K562 (cell line): ENCODE measurements around the gene MLC1. TPM values are rescaled to one million over a fixed set of nuclear protein-coding genes. Genes with fewer than 3 reads are reported as not detected.

Experiments used
- DACH1 ChIP-seq: fragments of 450-650 bp; IDR thresholded peaks from 2 replicates; pipeline ENCODE4 v1.6.1; 2018; ENCODE audit not compliant: partially characterized antibody
- EP400 ChIP-seq: fragments of 450-650 bp; IDR thresholded peaks from 2 replicates; pipeline ENCODE4 v1.6.1; 2017; ENCODE audit warnings: antibody characterized with exemption, mild to moderate bottlenecking, moderate library complexity
- FOXP1 ChIP-seq: sonication (generic); formaldehyde crosslinking; IDR thresholded peaks from 2 replicates; pipeline ENCODE4 v1.8.0; 2022; ENCODE audit warnings: mild to moderate bottlenecking, missing genetic modification reagents
- JUNB ChIP-seq: fragments of 450-650 bp; formaldehyde crosslinking; conservative IDR thresholded peaks from 2 replicates; pipeline ENCODE4 v1.4.0; 2020; ENCODE audit warnings: mild to moderate bottlenecking
- KLF6 ChIP-seq: fragments of 250-450 bp; sonication (Bioruptor Pico); IDR thresholded peaks from 2 replicates; pipeline ENCODE4 v1.4.0; 2020; ENCODE audit warnings: mild to moderate bottlenecking, moderate library complexity, borderline replicate concordance
- MTA2 ChIP-seq: fragments of 450-650 bp; IDR thresholded peaks from 2 replicates; pipeline ENCODE4 v1.6.1; 2016; ENCODE audit warnings: low read depth
- MYNN ChIP-seq, 2 experiments: sonication (generic); formaldehyde crosslinking in 1 of 2; IDR thresholded peaks; 2 replicates each; pipeline versions ENCODE4 v1.5.0 to v1.6.1; 2016 to 2020; ENCODE audit warnings: antibody characterized with exemption in 1 of 2, missing genetic modification reagents in 1 of 2
- NCOA2 ChIP-seq, 2 experiments: fragments of 450-650 bp; IDR thresholded peaks; 2 replicates each; pipeline ENCODE4 v1.6.1; 2018; ENCODE audit warnings: mild to moderate bottlenecking in 2 of 2, moderate library complexity in 1 of 2; ENCODE audit not compliant: partially characterized antibody in 2 of 2
- RAD51 ChIP-seq: fragments of 450-650 bp; IDR thresholded peaks from 2 replicates; pipeline ENCODE4 v1.7.1; 2016; ENCODE audit warnings: low read depth, mild to moderate bottlenecking, borderline replicate concordance
- RBM15 ChIP-seq: fragments of 200-400 bp; formaldehyde crosslinking; IDR thresholded peaks from 2 replicates; pipeline ENCODE4 v1.6.1; 2018; ENCODE audit warnings: mild to moderate bottlenecking, low read length, moderate library complexity; ENCODE audit not compliant: insufficient read depth
- RCOR1 ChIP-seq, 2 experiments: IDR thresholded peaks; 2 replicates each; pipeline ENCODE4 v1.6.1; 2012; ENCODE audit warnings: low read depth in 2 of 2, low read length in 2 of 2, borderline replicate concordance in 1 of 2, improper control_type of control experiment in 1 of 2
- SLC30A9 ChIP-seq: fragments of 250-450 bp; sonication (Bioruptor Pico); IDR thresholded peaks from 2 replicates; pipeline ENCODE4 v1.8.0; 2022; ENCODE audit warnings: mild to moderate bottlenecking, moderate library complexity
- ZNF311 ChIP-seq: fragments of 250-450 bp; sonication (Bioruptor Pico); IDR thresholded peaks from 2 replicates; pipeline ENCODE4 v1.4.0; 2020; ENCODE audit warnings: mild to moderate bottlenecking, moderate library complexity
- ZNF507 ChIP-seq: conservative IDR thresholded peaks from 2 replicates; pipeline ENCODE4 v1.6.1; 2017; ENCODE audit warnings: missing genetic modification characterization, missing compliant biosample characterization
- ZNF764 ChIP-seq: fragments of 250-450 bp; sonication (Bioruptor Pico); IDR thresholded peaks from 2 replicates; pipeline ENCODE4 v1.4.0; 2020; ENCODE audit warnings: low read depth, mild to moderate bottlenecking, moderate library complexity
- polyA plus RNA-seq, 8 experiments: library from polyadenylated mRNA; depleted of rRNA in 4 of 8; stranded (reverse) in 5 of 8; unstranded in 3 of 8; fragments of >200 nt; fragmentation: Nextera tagmentation in 2 of 8; fragmentation: Illumina TruSeq in 1 of 8; extraction: Ambion mirVana in 2 of 8; extraction: Trizol in 1 of 8; gene quantifications; 2 replicates each; pipeline versions ENCODE4 v1.2.1 to v1.2.3, GENCODE V29; 2011 to 2014; ENCODE audit warnings: inconsistent platforms in 1 of 8, missing spikeins in 1 of 8
- total RNA-seq, 7 experiments: library from RNA; depleted of rRNA in 6 of 7; stranded (reverse); fragments of >200 nt in 6 of 7; fragmentation: Illumina TruSeq in 2 of 7; extraction: Trizol in 2 of 7; gene quantifications; 2 replicates each; pipeline versions ENCODE4 v1.2.1 to v1.2.3, GENCODE V29; 2011 to 2021; ENCODE audit warnings: low replicate concordance in 1 of 7
- TF ChIP-seq, protein P1 (sequence below): fragments of 150-350 bp; IDR thresholded peaks from 2 replicates; pipeline ENCODE4 v1.6.1; 2014; ENCODE audit warnings: low read depth, mild to moderate bottlenecking, low read length, borderline replicate concordance
- TF ChIP-seq, protein P2 (sequence below): IDR thresholded peaks from 2 replicates; pipeline ENCODE4 v1.6.1; 2012; ENCODE audit warnings: low read depth, low read length, improper control_type of control experiment, borderline replicate concordance
- TF ChIP-seq, protein P3 (sequence below): IDR thresholded peaks from 2 replicates; pipeline ENCODE4 v1.6.1; 2014; ENCODE audit warnings: antibody characterized with exemption
- TF ChIP-seq, protein P4 (sequence below), 2 experiments: fragments of 450-650 bp in 1 of 2; sonication (generic) in 1 of 2; formaldehyde crosslinking; conservative IDR thresholded peaks; 2 replicates each; pipeline versions ENCODE4 v1.4.0 to v1.8.1; 2020 to 2022; ENCODE audit warnings: mild to moderate bottlenecking in 1 of 2, missing genetic modification reagents in 1 of 2

The MLC1 gene
- total and polyA plus RNA-seq, 9 of the 15 experiments (the other 6 are each of a cell fraction or from before 2014, with no cell fraction given): 0.06 to 0.98 (median 0.39) TPM

DNA sequence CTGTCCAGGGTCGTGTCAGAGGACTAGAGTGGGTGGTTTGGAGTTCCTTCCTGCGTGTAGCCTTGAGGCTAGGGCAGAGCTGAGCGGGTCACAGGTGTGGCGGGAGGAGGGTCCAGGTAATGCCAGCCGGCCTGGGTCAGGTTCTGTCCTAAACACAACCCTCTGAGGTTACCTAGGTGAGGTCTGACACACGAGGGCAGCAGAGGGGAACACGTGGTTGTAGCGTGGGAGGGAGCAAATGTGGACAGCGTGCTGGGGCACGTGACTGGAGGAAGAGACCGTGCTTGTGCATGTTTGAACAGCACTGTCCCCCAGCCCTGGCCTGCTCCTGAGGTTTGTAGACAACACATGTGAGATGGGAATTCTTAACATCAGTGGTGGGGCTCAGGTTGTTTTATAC, 17.7 kb upstream of the MLC1 start (continued):
- TF ChIP-seq, protein P1, sequence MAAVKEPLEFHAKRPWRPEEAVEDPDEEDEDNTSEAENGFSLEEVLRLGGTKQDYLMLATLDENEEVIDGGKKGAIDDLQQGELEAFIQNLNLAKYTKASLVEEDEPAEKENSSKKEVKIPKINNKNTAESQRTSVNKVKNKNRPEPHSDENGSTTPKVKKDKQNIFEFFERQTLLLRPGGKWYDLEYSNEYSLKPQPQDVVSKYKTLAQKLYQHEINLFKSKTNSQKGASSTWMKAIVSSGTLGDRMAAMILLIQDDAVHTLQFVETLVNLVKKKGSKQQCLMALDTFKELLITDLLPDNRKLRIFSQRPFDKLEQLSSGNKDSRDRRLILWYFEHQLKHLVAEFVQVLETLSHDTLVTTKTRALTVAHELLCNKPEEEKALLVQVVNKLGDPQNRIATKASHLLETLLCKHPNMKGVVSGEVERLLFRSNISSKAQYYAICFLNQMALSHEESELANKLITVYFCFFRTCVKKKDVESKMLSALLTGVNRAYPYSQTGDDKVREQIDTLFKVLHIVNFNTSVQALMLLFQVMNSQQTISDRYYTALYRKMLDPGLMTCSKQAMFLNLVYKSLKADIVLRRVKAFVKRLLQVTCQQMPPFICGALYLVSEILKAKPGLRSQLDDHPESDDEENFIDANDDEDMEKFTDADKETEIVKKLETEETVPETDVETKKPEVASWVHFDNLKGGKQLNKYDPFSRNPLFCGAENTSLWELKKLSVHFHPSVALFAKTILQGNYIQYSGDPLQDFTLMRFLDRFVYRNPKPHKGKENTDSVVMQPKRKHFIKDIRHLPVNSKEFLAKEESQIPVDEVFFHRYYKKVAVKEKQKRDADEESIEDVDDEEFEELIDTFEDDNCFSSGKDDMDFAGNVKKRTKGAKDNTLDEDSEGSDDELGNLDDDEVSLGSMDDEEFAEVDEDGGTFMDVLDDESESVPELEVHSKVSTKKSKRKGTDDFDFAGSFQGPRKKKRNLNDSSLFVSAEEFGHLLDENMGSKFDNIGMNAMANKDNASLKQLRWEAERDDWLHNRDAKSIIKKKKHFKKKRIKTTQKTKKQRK: no peak
- TF ChIP-seq MTA2 (no peak), EP400 (peak; percentile 33), MYNN (IDR thresholded peaks at IDR 0.05) (no peak), MYNN (CRISPR knock-in tag; IDR thresholded peaks at IDR 0.05) (no peak), RBM15 (no peak), NCOA2 (IDR thresholded peaks at IDR 0.05; ENCODE audit: partially characterized antibody in 2 of 2) (no peak), ZNF311 (CRISPR knock-in tag) (no peak), RCOR1 (IDR thresholded peaks at IDR 0.05; ENCODE audit: borderline replicate concordance in 1 of 2, low read depth in 2 of 2, low read length in 2 of 2) (0 out of 4 replicates have a peak, but pooled peaks of 1 of the 2 experiments have one; percentile 13), JUNB (no peak), FOXP1 (CRISPR knock-in tag) (0 out of 2 replicates have a peak, but pooled peaks have one; percentile 31), SLC30A9 (CRISPR knock-in tag) (no peak), KLF6 (CRISPR knock-in tag) (no peak), RAD51 (peak; percentile 82), DACH1 (no peak), ZNF764 (CRISPR knock-in tag) (no peak), ZNF507 (tag) (no peak)
- TF ChIP-seq, protein P2, sequence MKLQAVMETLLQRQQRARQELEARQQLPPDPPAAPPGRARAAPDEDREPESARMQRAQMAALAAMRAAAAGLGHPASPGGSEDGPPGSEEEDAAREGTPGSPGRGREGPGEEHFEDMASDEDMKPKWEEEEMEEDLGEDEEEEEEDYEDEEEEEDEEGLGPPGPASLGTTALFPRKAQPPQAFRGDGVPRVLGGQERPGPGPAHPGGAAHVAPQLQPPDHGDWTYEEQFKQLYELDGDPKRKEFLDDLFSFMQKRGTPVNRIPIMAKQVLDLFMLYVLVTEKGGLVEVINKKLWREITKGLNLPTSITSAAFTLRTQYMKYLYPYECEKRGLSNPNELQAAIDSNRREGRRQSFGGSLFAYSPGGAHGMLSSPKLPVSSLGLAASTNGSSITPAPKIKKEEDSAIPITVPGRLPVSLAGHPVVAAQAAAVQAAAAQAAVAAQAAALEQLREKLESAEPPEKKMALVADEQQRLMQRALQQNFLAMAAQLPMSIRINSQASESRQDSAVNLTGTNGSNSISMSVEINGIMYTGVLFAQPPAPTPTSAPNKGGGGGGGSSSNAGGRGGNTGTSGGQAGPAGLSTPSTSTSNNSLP: no peak
- TF ChIP-seq, protein P3, sequence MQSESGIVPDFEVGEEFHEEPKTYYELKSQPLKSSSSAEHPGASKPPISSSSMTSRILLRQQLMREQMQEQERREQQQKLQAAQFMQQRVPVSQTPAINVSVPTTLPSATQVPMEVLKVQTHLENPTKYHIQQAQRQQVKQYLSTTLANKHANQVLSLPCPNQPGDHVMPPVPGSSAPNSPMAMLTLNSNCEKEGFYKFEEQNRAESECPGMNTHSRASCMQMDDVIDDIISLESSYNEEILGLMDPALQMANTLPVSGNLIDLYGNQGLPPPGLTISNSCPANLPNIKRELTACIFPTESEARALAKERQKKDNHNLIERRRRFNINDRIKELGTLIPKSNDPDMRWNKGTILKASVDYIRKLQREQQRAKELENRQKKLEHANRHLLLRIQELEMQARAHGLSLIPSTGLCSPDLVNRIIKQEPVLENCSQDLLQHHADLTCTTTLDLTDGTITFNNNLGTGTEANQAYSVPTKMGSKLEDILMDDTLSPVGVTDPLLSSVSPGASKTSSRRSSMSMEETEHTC: no peak
- TF ChIP-seq, protein P4, sequence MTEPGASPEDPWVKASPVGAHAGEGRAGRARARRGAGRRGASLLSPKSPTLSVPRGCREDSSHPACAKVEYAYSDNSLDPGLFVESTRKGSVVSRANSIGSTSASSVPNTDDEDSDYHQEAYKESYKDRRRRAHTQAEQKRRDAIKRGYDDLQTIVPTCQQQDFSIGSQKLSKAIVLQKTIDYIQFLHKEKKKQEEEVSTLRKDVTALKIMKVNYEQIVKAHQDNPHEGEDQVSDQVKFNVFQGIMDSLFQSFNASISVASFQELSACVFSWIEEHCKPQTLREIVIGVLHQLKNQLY (CRISPR knock-in tag; conservative IDR thresholded peaks at IDR 0.05): peak in 1 of 2 experiments; percentile 72; a peak in 1 of 4 replicates
